Suprapubic skin (tissue), 4 donors: ENCODE data around the gene DNAH8. TPM values are rescaled to one million over a fixed set of nuclear protein-coding genes. Genes with fewer than 3 reads are reported as not detected.

Experiments
- DNase-seq, 2 donors: peaks; one replicate each; pipeline ENCODE4 v3.0.0-alpha.2; 2019; ENCODE audit warnings: low spot score in 2 of 2
- H3K27ac ChIP-seq: fragments of 200-600 bp; sonication (generic); one replicate; pipeline ENCODE4 v1.5.1; 2019
- H3K27me3 ChIP-seq: fragments of 200-600 bp; sonication (generic); one replicate; pipeline ENCODE4 v1.5.1; 2019
- H3K36me3 ChIP-seq: fragments of 200-600 bp; sonication (generic); one replicate; pipeline ENCODE4 v1.5.1; 2019
- H3K4me1 ChIP-seq: fragments of 200-600 bp; sonication (generic); one replicate; pipeline ENCODE4 v1.5.1; 2019
- H3K4me3 ChIP-seq: fragments of 200-600 bp; sonication (generic); one replicate; pipeline ENCODE4 v1.5.1; 2019; ENCODE audit warnings: mild to moderate bottlenecking
- H3K9me3 ChIP-seq: fragments of 200-600 bp; sonication (generic); one replicate; pipeline ENCODE4 v1.5.1; 2019
- CTCF ChIP-seq, 2 donors: fragments of 200-600 bp in 1 of 2; fragments of 450-650 bp in 1 of 2; sonication (generic) in 1 of 2; IDR thresholded peaks; one replicate each; pipeline ENCODE4 v1.5.1; 2016 to 2019; ENCODE audit warnings: antibody characterized with exemption in 2 of 2, mild to moderate bottlenecking in 1 of 2, moderate library complexity in 1 of 2
- EP300 ChIP-seq: sonication (generic); formaldehyde crosslinking; IDR thresholded peaks from one replicate; pipeline ENCODE4 v1.6.1; 2017; ENCODE audit warnings: antibody characterized with exemption
- POLR2A ChIP-seq, 2 donors: fragments of 450-650 bp; IDR thresholded peaks; one replicate each; pipeline ENCODE4 v1.6.1; 2017; ENCODE audit warnings: antibody characterized with exemption in 2 of 2, mild to moderate bottlenecking in 2 of 2, moderate library complexity in 2 of 2
- POLR2AphosphoS5 ChIP-seq, 3 donors: sonication (generic); formaldehyde crosslinking; IDR thresholded peaks; one replicate each; pipeline ENCODE4 v1.6.1; 2017; ENCODE audit warnings: antibody characterized with exemption in 3 of 3
- WGBS: methylation state at CpG from one replicate; pipeline ENCODE4 v1.1.5; 2018; 5-methylcytosine and 5-hydroxymethylcytosine counted together
- total RNA-seq, 4 donors: library from RNA; depleted of rRNA; stranded (reverse); fragments of >200 nt; gene quantifications; one replicate each; pipeline ENCODE4 v1.1.0, GENCODE V29; 2016

Gene DNAH8
- total RNA-seq, 4 donors from 2014 or later = 0.04 to 0.23 (median 0.08) TPM; not detected in 1

GRCh38 chr6:38973178-38974057 lies 258.3 kb downstream of the DNAH8 start:
- peaks cover 9% of the 10 kb centered on the region for H3K27me3 ChIP-seq
- no peak for DNase-seq
- H3K4me1 ChIP-seq = no peaks in the 10 kb centered on the region
- no peaks in the 10 kb centered on the region for H3K36me3 ChIP-seq
- H3K4me3 ChIP-seq = no peak overlapping the region
- 64% methylated on average over 8 of the region's 8 CpGs for WGBS
- no peak overlapping the region for H3K27ac ChIP-seq
- H3K9me3 ChIP-seq = no peaks in the 10 kb centered on the region
- TF ChIP-seq CTCF (IDR thresholded peaks at IDR 0.05) (peak in 1 of 2 donors; percentile 37), POLR2AphosphoS5 (IDR thresholded peaks at IDR 0.05) (no peak)

GRCh38 chr6:38974389-38975151 lies 259.5 kb downstream of the DNAH8 start:
- Histone ChIP-seq H3K36me3 (no peaks in the 10 kb centered on the region), H3K27me3 (peaks cover 17% of the 10 kb centered on the region), H3K4me1 (no peaks in the 10 kb centered on the region), H3K4me3 (no peak overlapping the region), H3K9me3 (no peaks in the 10 kb centered on the region), H3K27ac (no peak overlapping the region)
- no peak for TF ChIP-seq EP300
- 58% methylated on average over 7 of the region's 7 CpGs for WGBS
- DNase-seq = no peak

- peaks cover 25% of the 10 kb centered on the region for H3K27me3 ChIP-seq
- WGBS = 83% methylated on average over 2 of the region's 2 CpGs
These were observed 260.5 kb downstream of the DNAH8 start for GRCh38 chr6:38975621-38976049.

GRCh38 chr6:38976051-38976450 lies 260.9 kb downstream of the DNAH8 start:
- TF ChIP-seq CTCF (IDR thresholded peaks at IDR 0.05) = no peak
- TF ChIP-seq POLR2A (IDR thresholded peaks at IDR 0.05) = no peak
- TF ChIP-seq EP300 = no peak
- TF ChIP-seq POLR2AphosphoS5 (IDR thresholded peaks at IDR 0.05) = no peak
- Histone ChIP-seq H3K36me3 (no peaks in the 10 kb centered on the region), H3K9me3 (no peaks in the 10 kb centered on the region), H3K4me3 (no peak overlapping the region), H3K4me1 (no peaks in the 10 kb centered on the region), H3K27ac (no peak overlapping the region), H3K27me3 (peaks cover 25% of the 10 kb centered on the region)
- 84% methylated on average over 3 of the region's 3 CpGs for WGBS
- no peak for DNase-seq

More at GRCh38 chr6:38975621-38976049, 260.5 kb downstream of the DNAH8 start:
- no peak overlapping the region for H3K27ac ChIP-seq
- no peaks in the 10 kb centered on the region for H3K9me3 ChIP-seq
- H3K36me3 ChIP-seq = no peaks in the 10 kb centered on the region
- no peak for DNase-seq
- no peak for TF ChIP-seq CTCF (IDR thresholded peaks at IDR 0.05)
- H3K4me3 ChIP-seq = no peak overlapping the region
- H3K4me1 ChIP-seq = no peaks in the 10 kb centered on the region

GRCh38 chr6:38976801-38977500 lies 261.8 kb downstream of the DNAH8 start:
- TF ChIP-seq CTCF (IDR thresholded peaks at IDR 0.05) = no peak
- TF ChIP-seq POLR2A (IDR thresholded peaks at IDR 0.05) = no peak
- no peak for TF ChIP-seq EP300
- no peak for TF ChIP-seq POLR2AphosphoS5 (IDR thresholded peaks at IDR 0.05)
- Histone ChIP-seq H3K9me3 (no peaks in the 10 kb centered on the region), H3K27me3 (peaks cover 27% of the 10 kb centered on the region)

More at GRCh38 chr6:38976801-38977500, 261.8 kb downstream of the DNAH8 start:
- Histone ChIP-seq H3K27ac (no peak overlapping the region), H3K4me3 (no peak overlapping the region), H3K36me3 (no peaks in the 10 kb centered on the region), H3K4me1 (no peaks in the 10 kb centered on the region)
- no peak for DNase-seq
- WGBS = 53% methylated on average over 5 of the region's 6 CpGs
